ENCODE results near the gene COX6B1. TPM values are rescaled to one million over a fixed set of nuclear protein-coding genes. Genes with fewer than 3 reads are reported as not detected.

The COX6B1 gene
- total and polyA plus RNA-seq, 2 of the 8 experiments (the other 6 are each of a cell fraction or from before 2014, with no cell fraction given): 437 to 1,052 TPM

GRCh38 chr19:35612559-35613321 is 35.4 kb upstream of the COX6B1 start, which contains the start of gene HAUS5:
Gene HAUS5 (plus strand): TSS chr19:35612735. CDS start chr19:35612795, 60 bp downstream.
- Histone ChIP-seq H3K14ac (ENCODE audit: insufficient read length) (no peak within 1 kb of the TSS), H3K4me3 (ENCODE audit: extremely low read depth in 1 of 4, insufficient read depth in 2 of 4, low read depth in 3 of 4, low read length in 4 of 4) (peak within 1 kb of the TSS; percentile 84 to 90 (median 86)), H2AFZ (ENCODE audit: low read length) (peak within 1 kb of the TSS; percentile 95), H4K8ac (ENCODE audit: extremely low read depth, insufficient read depth, low read length) (peak within 1 kb of the TSS; percentile 97), H4K91ac (replicated peaks; ENCODE audit: insufficient read length, low read length) (peak within 1 kb of the TSS; percentile 73), H3K79me1 (ENCODE audit: low read depth, low read length) (no peaks in the 10 kb centered on the region), H3K27me3 (replicated peaks in 1 of 4; ENCODE audit: control insufficient read depth in 3 of 4, extremely low read depth in 1 of 4, insufficient read depth in 3 of 4, low read length in 3 of 4) (peaks cover 0 to 3% (median 0%) of the 10 kb centered on the region in 4 experiments; a peak in 1 of 7 replicates), H3K9ac (replicated peaks in 1 of 4; ENCODE audit: extremely low read depth in 1 of 4, low read depth in 3 of 4, low read length in 3 of 4) (peak within 1 kb of the TSS; percentile 86 to 94 (median 88)), H2BK5ac (ENCODE audit: low read depth, low read length) (peak within 1 kb of the TSS; percentile 66; the same call in 1 of the 2 replicates), H4K20me1 (replicated peaks in 1 of 2; ENCODE audit: control insufficient read depth in 1 of 2, insufficient read depth in 2 of 2, low read length in 2 of 2) (no peaks in the 10 kb centered on the region), H2AK5ac (ENCODE audit: low read depth, low read length) (no peak within 1 kb of the TSS), H3K36me3 (ENCODE audit: control insufficient read depth in 2 of 4, insufficient read depth in 4 of 4, low read length in 3 of 4) (peaks cover 0 to 6% (median 4%) of the 10 kb centered on the region in 4 experiments; a peak in 3 of 8 replicates), H3K9me3 (ENCODE audit: insufficient read depth in 2 of 2, low read depth in 1 of 2, low read length in 1 of 2) (peaks cover 4 to 5% of the 10 kb centered on the region in 2 experiments; a peak in 3 of 4 replicates), H3K18ac (ENCODE audit: extremely low read depth, low read length) (peak within 1 kb of the TSS; percentile 66), H3K23ac (ENCODE audit: insufficient read length) (no peak within 1 kb of the TSS), H4K5ac (ENCODE audit: insufficient read length, low read depth, low read length) (peak within 1 kb of the TSS; percentile 52), H2BK15ac (ENCODE audit: low read length) (no peak within 1 kb of the TSS), H3K4ac (replicated peaks; ENCODE audit: insufficient read length, low read depth, low read length) (peak within 1 kb of the TSS; percentile 87), H2BK12ac (ENCODE audit: low read depth, low read length) (peak within 1 kb of the TSS; percentile 84; the same call in 1 of the 2 replicates), H3K23me2 (ENCODE audit: low read depth, low read length) (peaks cover 8% of the 10 kb centered on the region; the same call in 1 of the 2 replicates), H3K56ac (replicated peaks; ENCODE audit: insufficient read length, low read depth, low read length) (peak within 1 kb of the TSS; percentile 43), H2BK120ac (replicated peaks; ENCODE audit: low read depth, low read length) (no peak within 1 kb of the TSS), H3K27ac (ENCODE audit: low read depth, low read length) (peak within 1 kb of the TSS; percentile 78), H3K4me2 (ENCODE audit: insufficient read depth in 1 of 2, low read depth in 2 of 2, low read length in 2 of 2) (peak within 1 kb of the TSS; percentile 96 to 98), H3K4me1 (replicated peaks in 1 of 4; ENCODE audit: control insufficient read depth in 3 of 4, insufficient read depth in 4 of 4, low read length in 3 of 4) (peaks cover 0 to 4% (median 2%) of the 10 kb centered on the region in 4 experiments; a peak in 4 of 7 replicates), H2BK20ac (ENCODE audit: low read length) (no peak within 1 kb of the TSS), H3K79me2 (ENCODE audit: control insufficient read depth in 1 of 2, insufficient read depth in 2 of 2, low read length in 2 of 2) (no peaks in the 10 kb centered on the region)
- DNase-seq (ENCODE audit: low read depth in 1 of 2, low spot score in 2 of 2) (peak; percentile 81 to 99), FAIRE-seq (no peak)
- POLR2A ChIA-PET (ENCODE audit: partially characterized antibody): interaction anchor here (0.7 to 3.8 kb wide), 13 partner anchors 8 to 118 kb away, joined by 3 to 16 read pairs (median 5); no protein-coding TSS in a partner anchor
- WGBS, 2 experiments (ENCODE audit: extremely low coverage in 1 of 2, insufficient coverage in 1 of 2, insufficient read length in 1 of 2, insufficient replicate concordance in 2 of 2, low coverage in 1 of 2, low lambda C conversion rate in 2 of 2, missing lambda C conversion rate in 1 of 2): 2% methylated on average over 45 of the region's 47 CpGs; no CpG with 5 or more reads in 1 of the 2 experiments
- CTCF ChIA-PET (ENCODE audit: partially characterized antibody): interaction anchor here (0.9 to 7.1 kb wide), 7 partner anchors 10 to 100 kb away, joined by 4 to 38 read pairs (median 10); no protein-coding TSS in a partner anchor
- TF ChIP-seq FOSL1 (IDR thresholded peaks at IDR 0.05; ENCODE audit: insufficient read depth, low read depth, low read length) (no peak), SUZ12 (IDR thresholded peaks at IDR 0.05; ENCODE audit: low read length) (no peak), POLR2A (IDR thresholded peaks at IDR 0.05; ENCODE audit: control extremely low read depth in 1 of 2, low read depth in 2 of 2, low read length in 2 of 2) (peak in 1 of 2 experiments; percentile 90; a peak in 2 of 3 replicates), SAP30 (IDR thresholded peaks at IDR 0.05; ENCODE audit: insufficient read depth, insufficient replicate concordance, low read length) (peak; percentile 31), ATF3 (IDR thresholded peaks at IDR 0.05; ENCODE audit: insufficient read depth, low read depth, low read length) (peak; percentile 96), NANOG (IDR thresholded peaks at IDR 0.05; ENCODE audit: insufficient read depth, low read depth, low read length, poor library complexity, severe bottlenecking) (no peak), CTBP2 (IDR thresholded peaks at IDR 0.05; ENCODE audit: borderline replicate concordance, insufficient read depth, insufficient read length, low read length) (no peak), BACH1 (IDR thresholded peaks at IDR 0.05; ENCODE audit: low read length) (peak; percentile 26; the same call in 1 of the 2 replicates), SRF (IDR thresholded peaks at IDR 0.05; ENCODE audit: low read depth, low read length) (peak; percentile 90), POU5F1 (IDR thresholded peaks at IDR 0.05; ENCODE audit: low read depth, low read length) (no peak)
